K562 (cell line): ENCODE results near the gene NSUN2. TPM values are rescaled to one million over a fixed set of nuclear protein-coding genes. Genes with fewer than 3 reads are reported as not detected.

ENCODE experiments used
- ATAC-seq: fragments of 200-7000 bp; cut with Tn5 transposase; 3 replicates; pipeline ENCODE4 v1.9.1; 2020; ENCODE audit warnings: moderate library complexity
- BruUV-seq: library from RNA; stranded (reverse); fragments of 400-500 nt; replicated peaks from 2 replicates; lab custom pipeline; 2021; lab: Mats Ljungman, UMichigan
- CTCF ChIA-PET: fragments of 300-600 bp; formaldehyde crosslinking; extraction: SDS; loops from one replicate; lab custom pipeline; 2021; ENCODE audit warnings: low intra/inter-chr PET ratio; lab: Yijun Ruan, JAX
- POLR2A ChIA-PET: fragments of 300-600, 350-650 bp; sonication (Branson Sonifier 250); formaldehyde crosslinking; extraction: SDS; loops from one replicate; lab custom pipeline; 2021; ENCODE audit warnings: antibody characterized with exemption, inconsistent platforms; lab: Yijun Ruan, JAX
- DNase-seq, 4 experiments: peaks; one replicate each; pipeline versions ENCODE4 v3.0.0 to v3.0.0-alpha.2; 2011 to 2018; ENCODE audit warnings: low spot score in 3 of 4, mixed read lengths in 3 of 4; ENCODE audit errors: extremely low read depth in 1 of 4
- FAIRE-seq: peaks from 2 replicates; lab custom pipeline; 2011; peaks lifted over from hg19 to GRCh38; lab: Jason Lieb, UNC
- H2AFZ ChIP-seq: 2 replicates; pipeline ENCODE4 v1.6.0; 2011; ENCODE audit warnings: low read depth, low read length, control low read depth, inconsistent platforms
- H3K27ac ChIP-seq: fragments of 200-600 bp; 3 replicates; pipeline ENCODE4 v1.8.0; 2011; ENCODE audit warnings: low read depth, mild to moderate bottlenecking, control low read depth, inconsistent platforms, low read length, moderate library complexity, mixed read lengths; ENCODE audit errors: extremely low read depth
- H3K27me3 ChIP-seq, 2 experiments: fragments of 300-600 bp in 1 of 2; 2 replicates in 1 of 2; 3 replicates in 1 of 2; pipeline versions ENCODE4 v1.6.0 to v1.8.0; 2011; ENCODE audit warnings: inconsistent platforms in 2 of 2, low read length in 2 of 2, mild to moderate bottlenecking in 1 of 2, mixed read lengths in 1 of 2, moderate library complexity in 1 of 2; ENCODE audit not compliant: control insufficient read depth in 2 of 2, insufficient read depth in 2 of 2
- H3K36me3 ChIP-seq: fragments of 300-600 bp; 3 replicates; pipeline ENCODE4 v1.8.0; 2011; ENCODE audit warnings: mild to moderate bottlenecking, low read length, inconsistent platforms; ENCODE audit not compliant: control insufficient read depth, insufficient read depth
- H3K4me1 ChIP-seq, 2 experiments: fragments of 200-600 bp in 1 of 2; replicated peaks in 1 of 2; 2 replicates in 1 of 2; 3 replicates in 1 of 2; pipeline versions ENCODE4 v1.5.1 to v1.8.0; 2011; ENCODE audit warnings: inconsistent platforms in 2 of 2, low read length in 2 of 2, mild to moderate bottlenecking in 1 of 2, mixed read lengths in 1 of 2, moderate library complexity in 1 of 2; ENCODE audit not compliant: control insufficient read depth in 2 of 2, insufficient read depth in 2 of 2
- H3K4me2 ChIP-seq: 2 replicates; pipeline ENCODE4 v1.6.1; 2011; ENCODE audit warnings: low read length, control low read depth, inconsistent platforms, mixed read lengths; ENCODE audit not compliant: insufficient read depth
- H3K4me3 ChIP-seq: fragments of 200-600 bp; sonication (generic), shearing (Covaris generic); 2 replicates; pipeline ENCODE4 v1.5.1; 2016; ENCODE audit warnings: control low read depth, inconsistent platforms
- H3K79me2 ChIP-seq: fragments of 200-600 bp; 3 replicates; pipeline ENCODE4 v1.8.0; 2011; ENCODE audit warnings: low read length, inconsistent platforms; ENCODE audit not compliant: control insufficient read depth, insufficient read depth
- H3K9ac ChIP-seq, 2 experiments: 2 replicates each; pipeline versions ENCODE4 v1.6.0 to v1.6.1; 2011; ENCODE audit warnings: low read depth in 2 of 2, low read length in 2 of 2, control low read depth in 1 of 2, inconsistent platforms in 1 of 2, mild to moderate bottlenecking in 1 of 2, mixed read lengths in 1 of 2; ENCODE audit not compliant: insufficient read depth in 1 of 2
- H3K9me1 ChIP-seq: one replicate; pipeline ENCODE4 v1.6.0; 2011; ENCODE audit warnings: inconsistent platforms, mild to moderate bottlenecking, low read length, moderate library complexity; ENCODE audit not compliant: control insufficient read depth, insufficient read depth
- H3K9me3 ChIP-seq: replicated peaks from 2 replicates; pipeline ENCODE4 v1.5.1; 2011; ENCODE audit warnings: low read depth, low read length, inconsistent platforms; ENCODE audit not compliant: control insufficient read depth, insufficient read depth
- H4K20me1 ChIP-seq: replicated peaks from 2 replicates; pipeline ENCODE4 v1.6.1; 2011; ENCODE audit warnings: low read length, inconsistent platforms, mixed read lengths; ENCODE audit not compliant: control insufficient read depth, insufficient read depth
- PCBP1 ChIP-seq: fragments of 200-400 bp; formaldehyde crosslinking; IDR thresholded peaks from 2 replicates; pipeline ENCODE4 v1.6.1; 2018; ENCODE audit warnings: mild to moderate bottlenecking, low read depth, low read length; ENCODE audit not compliant: poor library complexity, severe bottlenecking
- PHB2 ChIP-seq: fragments of 450-650 bp; IDR thresholded peaks from 2 replicates; pipeline ENCODE4 v1.6.1; 2017; ENCODE audit warnings: low read depth
- PML ChIP-seq: IDR thresholded peaks from 2 replicates; pipeline ENCODE4 v1.6.1; 2012; ENCODE audit warnings: low read length, inconsistent platforms
- POU5F1 ChIP-seq: fragments of 150-350 bp; IDR thresholded peaks from 2 replicates; pipeline ENCODE4 v1.6.1; 2014; ENCODE audit warnings: borderline replicate concordance, low read length, low read depth, mild to moderate bottlenecking; ENCODE audit not compliant: partially characterized antibody
- SMAD3 ChIP-seq: fragments of 450-650 bp; formaldehyde crosslinking; conservative IDR thresholded peaks from 2 replicates; pipeline ENCODE4 v1.4.0; 2020; ENCODE audit warnings: mild to moderate bottlenecking
- STAT5A ChIP-seq: IDR thresholded peaks from 2 replicates; pipeline ENCODE4 v1.6.1; 2012; ENCODE audit warnings: low read length, inconsistent platforms, borderline replicate concordance
- TGIF2 ChIP-seq: sonication (generic); formaldehyde crosslinking; IDR thresholded peaks from 2 replicates; pipeline ENCODE4 v1.8.1; 2022; ENCODE audit warnings: mild to moderate bottlenecking, missing genetic modification reagents, moderate library complexity
- ZNF324 ChIP-seq: fragments of 250-450 bp; sonication (Bioruptor Pico); IDR thresholded peaks from 2 replicates; pipeline ENCODE4 v1.4.0; 2020; ENCODE audit warnings: mild to moderate bottlenecking
- WGBS: fragments of 100-300 bp; shearing (Covaris generic); methylation state at CpG from one replicate; pipeline ENCODE4 v1.1.6; 2016; ENCODE audit warnings: low coverage, mixed read lengths; ENCODE audit not compliant: insufficient coverage; ENCODE audit errors: missing lambda C conversion rate; 5-methylcytosine and 5-hydroxymethylcytosine counted together
- in situ Hi-C: fragments of 300-500 bp; cut with MboI; formaldehyde crosslinking; loops from 4 replicates; pipeline ENCODE4 v1.15.0; 2018; ENCODE audit warnings: inconsistent platforms, mixed read lengths
- intact Hi-C: fragments of 100-400 bp; cut with micrococcal nuclease; formaldehyde crosslinking; loops from 2 replicates; pipeline ENCODE4 v1.14.2; 2022
- polyA plus RNA-seq, 8 experiments: library from polyadenylated mRNA; depleted of rRNA in 4 of 8; stranded (reverse) in 5 of 8; unstranded in 3 of 8; fragments of >200 nt; fragmentation: Nextera tagmentation in 2 of 8; fragmentation: Illumina TruSeq in 1 of 8; extraction: Ambion mirVana in 2 of 8; extraction: Trizol in 1 of 8; gene quantifications; 2 replicates each; pipeline versions ENCODE4 v1.2.1 to v1.2.3, GENCODE V29; 2011 to 2014; ENCODE audit warnings: inconsistent platforms in 1 of 8, missing spikeins in 1 of 8
- total RNA-seq, 7 experiments: library from RNA; depleted of rRNA in 6 of 7; stranded (reverse); fragments of >200 nt in 6 of 7; fragmentation: Illumina TruSeq in 2 of 7; extraction: Trizol in 2 of 7; gene quantifications; 2 replicates each; pipeline versions ENCODE4 v1.2.1 to v1.2.3, GENCODE V29; 2011 to 2021; ENCODE audit warnings: low replicate concordance in 1 of 7
- TF ChIP-seq, protein P1 (sequence below): fragments of 250-450 bp; sonication (Bioruptor Pico); IDR thresholded peaks from 2 replicates; pipeline ENCODE4 v1.8.0; 2022; ENCODE audit warnings: inconsistent platforms, mild to moderate bottlenecking, moderate library complexity, borderline replicate concordance
- TF ChIP-seq, protein P2 (sequence below): fragments of 200-800 bp; sonication (Bioruptor generic); IDR thresholded peaks from 2 replicates; pipeline ENCODE4 v1.6.1; 2017; ENCODE audit warnings: missing genetic modification characterization, missing compliant biosample characterization
- TF ChIP-seq, protein P3 (sequence below): sonication (generic); formaldehyde crosslinking; IDR thresholded peaks from 2 replicates; pipeline ENCODE4 v1.8.0; 2022; ENCODE audit warnings: mild to moderate bottlenecking, low read depth, missing genetic modification reagents

NSUN2 gene
- total and polyA plus RNA-seq, 9 of the 15 experiments (the other 6 are each of a cell fraction or from before 2014, with no cell fraction given) = 9.2 to 167 (median 127) TPM

DNA sequence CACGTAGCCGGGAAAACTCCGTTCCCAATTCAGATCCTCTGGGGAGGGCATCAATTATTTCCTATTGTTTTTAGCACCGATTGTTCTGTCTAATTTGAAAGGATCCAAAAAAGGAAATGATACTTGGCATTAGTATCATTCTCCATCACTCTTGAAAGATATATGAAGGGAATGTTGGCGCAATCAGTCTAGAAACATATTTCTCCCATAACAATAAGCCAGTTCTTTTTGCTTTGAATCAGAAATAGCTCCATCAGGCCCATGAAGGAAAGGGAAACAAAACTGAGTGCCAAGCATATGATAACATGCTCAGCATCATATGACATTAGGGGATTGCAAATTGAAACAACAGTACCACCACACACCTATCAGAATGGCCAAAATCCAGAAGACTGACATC is 40.2 kb upstream of the NSUN2 start:
- no peak for TF ChIP-seq SMAD3 (CRISPR knock-in tag)
- TF ChIP-seq, protein P1, sequence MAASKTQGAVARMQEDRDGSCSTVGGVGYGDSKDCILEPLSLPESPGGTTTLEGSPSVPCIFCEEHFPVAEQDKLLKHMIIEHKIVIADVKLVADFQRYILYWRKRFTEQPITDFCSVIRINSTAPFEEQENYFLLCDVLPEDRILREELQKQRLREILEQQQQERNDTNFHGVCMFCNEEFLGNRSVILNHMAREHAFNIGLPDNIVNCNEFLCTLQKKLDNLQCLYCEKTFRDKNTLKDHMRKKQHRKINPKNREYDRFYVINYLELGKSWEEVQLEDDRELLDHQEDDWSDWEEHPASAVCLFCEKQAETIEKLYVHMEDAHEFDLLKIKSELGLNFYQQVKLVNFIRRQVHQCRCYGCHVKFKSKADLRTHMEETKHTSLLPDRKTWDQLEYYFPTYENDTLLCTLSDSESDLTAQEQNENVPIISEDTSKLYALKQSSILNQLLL (CRISPR knock-in tag) = no peak
- TF ChIP-seq PCBP1 = no peak
- no peak for TF ChIP-seq TGIF2 (CRISPR knock-in tag)
- no peak for TF ChIP-seq PML
- TF ChIP-seq, protein P2, sequence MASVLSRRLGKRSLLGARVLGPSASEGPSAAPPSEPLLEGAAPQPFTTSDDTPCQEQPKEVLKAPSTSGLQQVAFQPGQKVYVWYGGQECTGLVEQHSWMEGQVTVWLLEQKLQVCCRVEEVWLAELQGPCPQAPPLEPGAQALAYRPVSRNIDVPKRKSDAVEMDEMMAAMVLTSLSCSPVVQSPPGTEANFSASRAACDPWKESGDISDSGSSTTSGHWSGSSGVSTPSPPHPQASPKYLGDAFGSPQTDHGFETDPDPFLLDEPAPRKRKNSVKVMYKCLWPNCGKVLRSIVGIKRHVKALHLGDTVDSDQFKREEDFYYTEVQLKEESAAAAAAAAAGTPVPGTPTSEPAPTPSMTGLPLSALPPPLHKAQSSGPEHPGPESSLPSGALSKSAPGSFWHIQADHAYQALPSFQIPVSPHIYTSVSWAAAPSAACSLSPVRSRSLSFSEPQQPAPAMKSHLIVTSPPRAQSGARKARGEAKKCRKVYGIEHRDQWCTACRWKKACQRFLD (CRISPR knock-in tag) = no peak
- no peak for TF ChIP-seq POU5F1
- no peak for TF ChIP-seq PHB2
- TF ChIP-seq ZNF324 (CRISPR knock-in tag) = no peak
- TF ChIP-seq STAT5A = no peak
- TF ChIP-seq, protein P3, sequence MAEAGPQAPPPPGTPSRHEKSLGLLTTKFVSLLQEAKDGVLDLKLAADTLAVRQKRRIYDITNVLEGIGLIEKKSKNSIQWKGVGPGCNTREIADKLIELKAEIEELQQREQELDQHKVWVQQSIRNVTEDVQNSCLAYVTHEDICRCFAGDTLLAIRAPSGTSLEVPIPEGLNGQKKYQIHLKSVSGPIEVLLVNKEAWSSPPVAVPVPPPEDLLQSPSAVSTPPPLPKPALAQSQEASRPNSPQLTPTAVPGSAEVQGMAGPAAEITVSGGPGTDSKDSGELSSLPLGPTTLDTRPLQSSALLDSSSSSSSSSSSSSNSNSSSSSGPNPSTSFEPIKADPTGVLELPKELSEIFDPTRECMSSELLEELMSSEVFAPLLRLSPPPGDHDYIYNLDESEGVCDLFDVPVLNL (CRISPR knock-in tag) = no peak
- CTCF ChIA-PET = no interaction called here

More for the DNA sequence above, 40.2 kb upstream of the NSUN2 start:
- 0 out of 3 replicates have a peak, but pooled peaks cover 3% of the 10 kb centered on the region for H3K36me3 ChIP-seq
- no peaks in the 10 kb centered on the region for H3K79me2 ChIP-seq
- POLR2A ChIA-PET = interaction anchor here (1.1 to 1.8 kb wide), 2 partner anchors 10 to 24 kb away, joined by 3 read pairs; no protein-coding TSS in a partner anchor
- H3K27ac ChIP-seq = no peak overlapping the region
- H3K9me1 ChIP-seq = no peaks in the 10 kb centered on the region
- FAIRE-seq (no peak), ATAC-seq (no peak), DNase-seq (no peak)
- H3K9me3 ChIP-seq = peaks cover 2% of the 10 kb centered on the region; the same call in 1 of the 2 replicates
- WGBS = 63% methylated on average over 5 of the region's 5 CpGs
- no peaks in the 10 kb centered on the region; a peak in 1 of 5 replicates for H3K4me1 ChIP-seq
- in situ Hi-C loops (no loop called here), intact Hi-C loops (no loop called here)
- H3K9ac ChIP-seq = no peak overlapping the region
- H3K4me3 ChIP-seq = no peak overlapping the region
- BruUV-seq = no TSS peak
- H3K27me3 ChIP-seq = no peaks in the 10 kb centered on the region
- no peak overlapping the region for H2AFZ ChIP-seq
- no peaks in the 10 kb centered on the region for H4K20me1 ChIP-seq
- H3K4me2 ChIP-seq = no peak overlapping the region
